ENCODE measurements around the gene SLC16A6.
"Not testable (repeated sequence)": the region's sequence is repeated elsewhere in the genome, so short reads cannot be mapped to it uniquely, and the experiment has no call there.

SLC16A6 gene

GRCh38 chr17:68246271-68247028, 44.5 kb downstream of the SLC16A6 start:
- DNase-seq, result no peak

- no peak for DNase-seq
These were observed 51.1 kb downstream of the SLC16A6 start for GRCh38 chr17:68239632-68240366.

GRCh38 chr17:68238871-68239253, 52.1 kb downstream of the SLC16A6 start:
- no peak for DNase-seq

- no peak for DNase-seq
These were observed 52.6 kb downstream of the SLC16A6 start for GRCh38 chr17:68238164-68238870.

GRCh38 chr17:68237369-68238163, 53.4 kb downstream of the SLC16A6 start:
- DNase-seq, result not testable (repeated sequence)

- DNase-seq, result not testable (repeated sequence)
These were observed 55.6 kb downstream of the SLC16A6 start for GRCh38 chr17:68235336-68235791.

- DNase-seq, result peak; percentile 15
These were observed 56.1 kb downstream of the SLC16A6 start for GRCh38 chr17:68234726-68235335.

- peak; percentile 45 for DNase-seq
These were observed 58.2 kb downstream of the SLC16A6 start for GRCh38 chr17:68232741-68233140.

- no peak for DNase-seq
These were observed 59.4 kb downstream of the SLC16A6 start for GRCh38 chr17:68231541-68231940.

- not testable (repeated sequence) for DNase-seq
These were observed 59.8 kb downstream of the SLC16A6 start for GRCh38 chr17:68231131-68231530.

- DNase-seq, result no peak
These were observed 61.3 kb downstream of the SLC16A6 start for GRCh38 chr17:68229619-68230018.

- no peak for DNase-seq
These were observed 61.9 kb downstream of the SLC16A6 start for GRCh38 chr17:68228817-68229570.

GRCh38 chr17:68228039-68228680, 62.8 kb downstream of the SLC16A6 start:
- DNase-seq, result not testable (repeated sequence)

GRCh38 chr17:68225055-68225454, 65.9 kb downstream of the SLC16A6 start:
- not testable (repeated sequence) for DNase-seq

GRCh38 chr17:68222606-68223005, 68.3 kb downstream of the SLC16A6 start:
- DNase-seq, result no peak

GRCh38 chr17:68221786-68222185, 69.1 kb downstream of the SLC16A6 start:
- no peak for DNase-seq

- not testable (repeated sequence) for DNase-seq
These were observed 70.1 kb downstream of the SLC16A6 start for GRCh38 chr17:68220786-68221185.

- DNase-seq, result not testable (repeated sequence)
These were observed 70.7 kb downstream of the SLC16A6 start for GRCh38 chr17:68220186-68220585.

- DNase-seq, result not testable (repeated sequence)
These were observed 71.5 kb downstream of the SLC16A6 start for GRCh38 chr17:68219429-68219828.

Measured in NCI-H226 (cell line).